GM20431 (cell line): Measurements from ENCODE around the gene PPP1R11.

Experiments
- in situ Hi-C: fragments of 300-500 bp; cut with MseI, MboI; formaldehyde crosslinking; loops from one replicate; pipeline ENCODE4 v1.15.0; 2020; ENCODE audit warnings: low sequenced_read_pairs; ENCODE audit not compliant: unreplicated experiment

Gene PPP1R11

DNA sequence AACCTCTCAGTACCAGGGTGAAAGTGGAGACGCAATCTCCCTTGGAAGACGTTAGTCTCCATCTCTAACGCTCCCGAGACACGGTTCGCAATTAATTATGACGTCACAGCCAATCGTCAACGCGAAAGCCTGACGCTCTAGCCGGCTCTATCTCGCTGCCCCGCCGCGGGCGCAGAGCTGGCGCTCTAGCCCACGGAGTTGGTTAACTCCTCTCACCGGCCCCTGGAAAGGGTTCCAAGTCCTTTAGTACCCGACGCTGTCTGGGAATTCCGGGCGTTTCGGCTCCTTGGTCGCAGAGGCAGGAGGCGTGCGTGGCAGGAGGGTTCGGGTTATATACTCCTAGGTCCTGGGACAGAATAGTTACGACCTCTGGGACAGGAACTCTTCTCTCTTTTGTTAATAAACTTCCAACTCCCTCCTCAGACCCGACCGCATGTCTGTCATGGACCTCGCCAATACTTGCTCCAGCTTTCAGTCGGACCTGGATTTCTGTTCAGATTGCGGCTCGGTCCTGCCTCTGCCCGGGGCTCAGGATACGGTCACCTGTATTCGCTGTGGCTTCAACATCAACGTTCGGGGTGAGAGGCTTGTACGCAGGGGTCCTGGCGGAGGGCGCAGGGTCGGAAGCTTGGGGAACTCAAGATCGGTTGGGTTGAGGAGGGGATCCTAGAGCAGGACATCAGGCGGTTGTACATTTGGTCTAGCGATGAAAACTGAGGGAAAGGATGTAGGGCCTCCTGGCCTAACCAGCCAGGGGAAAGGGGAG is 5.7 kb upstream of the PPP1R11 start, which contains the start of gene POLR1H:
Gene POLR1H (plus strand): TSS at position 174 of the 766 bp plus-strand sequence. CDS start 260 bp downstream, at position 434.
- in situ Hi-C loops = no loop called here

DNA sequence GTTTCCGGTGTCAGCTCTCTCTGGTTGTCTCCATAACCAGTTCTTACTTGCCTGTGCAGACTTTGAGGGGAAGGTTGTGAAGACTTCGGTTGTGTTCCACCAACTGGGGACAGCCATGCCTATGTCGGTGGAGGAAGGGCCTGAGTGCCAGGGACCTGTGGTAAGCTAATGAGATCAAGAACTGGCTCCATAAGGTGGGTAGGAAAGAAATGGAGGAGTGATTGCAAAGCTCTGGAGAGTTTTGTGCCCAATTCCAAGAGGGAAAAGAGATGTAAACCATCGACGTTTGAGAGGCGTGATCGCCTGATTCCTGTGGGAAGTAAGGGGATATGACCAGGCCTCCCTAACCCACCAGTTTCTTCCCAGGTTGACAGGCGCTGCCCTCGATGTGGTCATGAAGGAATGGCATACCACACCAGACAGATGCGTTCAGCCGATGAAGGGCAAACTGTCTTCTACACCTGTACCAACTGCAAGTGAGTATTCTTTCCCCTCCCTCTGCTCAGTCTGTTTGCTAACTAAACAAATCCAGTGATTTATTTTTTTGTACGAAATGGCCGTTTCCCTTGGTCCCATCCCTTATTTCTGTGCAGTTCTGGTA is 5.0 kb upstream of the PPP1R11 start:
- in situ Hi-C loops = no loop called here

GRCh38 chr6:30062471-30063178 is 4.4 kb upstream of the PPP1R11 start:
- in situ Hi-C loops = no loop called here

- in situ Hi-C loops = no loop called here
These were observed 3.7 kb upstream of the PPP1R11 start for GRCh38 chr6:30063315-30063714.

DNA sequence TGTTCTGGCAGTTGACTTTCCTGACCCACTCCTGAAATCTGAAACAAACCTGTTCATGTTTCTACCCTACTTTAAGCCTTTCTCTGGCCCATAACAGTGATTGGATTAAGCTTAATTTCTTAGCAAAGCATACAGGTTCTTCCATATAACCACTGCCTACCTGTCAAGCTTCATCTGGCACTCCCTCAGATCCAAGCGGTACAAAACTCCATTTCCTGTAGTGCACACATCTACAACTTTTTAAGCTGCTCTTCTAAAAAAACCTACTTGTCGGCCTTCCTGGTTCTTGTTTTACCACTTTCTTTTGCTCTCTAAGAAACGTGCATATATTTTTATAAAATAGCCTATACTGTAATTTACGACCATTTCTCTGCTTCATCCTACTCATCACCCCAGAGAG is 916 bp upstream of the PPP1R11 start:
- in situ Hi-C loops = no loop called here

DNA sequence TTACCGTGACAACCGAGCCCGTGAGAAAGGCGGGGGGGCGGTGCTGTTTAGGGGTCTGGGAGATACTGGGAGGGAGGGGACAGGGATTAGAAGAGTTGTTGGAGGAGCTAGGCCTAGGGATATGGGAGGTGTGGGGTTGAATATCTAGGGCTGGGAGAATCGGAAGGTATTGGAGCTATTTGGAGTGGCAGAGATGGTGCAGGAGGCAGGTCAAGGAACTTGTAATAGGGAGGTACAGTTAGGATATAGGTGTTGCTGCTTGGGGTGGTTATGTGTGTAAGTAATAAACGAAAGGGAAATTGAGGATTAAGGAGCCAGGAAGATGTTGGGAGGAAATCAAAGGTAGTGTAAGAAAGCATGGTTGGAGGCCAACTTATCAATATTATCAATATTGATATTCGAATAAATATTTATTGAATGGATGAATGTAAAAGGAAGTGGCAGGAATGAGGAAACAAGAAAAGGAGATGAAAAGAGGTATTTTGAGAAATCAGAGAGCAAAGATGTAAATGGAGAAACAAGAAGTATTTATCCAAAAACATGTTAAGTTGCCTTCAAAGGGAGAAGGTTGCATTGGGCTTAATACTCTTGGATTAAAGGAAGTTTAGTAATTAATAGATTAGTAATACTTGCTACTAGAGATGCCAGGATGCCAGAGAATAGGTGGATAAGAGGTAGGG is 602 bp downstream of the PPP1R11 start:
- in situ Hi-C loops = no loop called here

GRCh38 chr6:30071081-30071818 is 4.3 kb downstream of the PPP1R11 start:
- in situ Hi-C loops = no loop called here

DNA sequence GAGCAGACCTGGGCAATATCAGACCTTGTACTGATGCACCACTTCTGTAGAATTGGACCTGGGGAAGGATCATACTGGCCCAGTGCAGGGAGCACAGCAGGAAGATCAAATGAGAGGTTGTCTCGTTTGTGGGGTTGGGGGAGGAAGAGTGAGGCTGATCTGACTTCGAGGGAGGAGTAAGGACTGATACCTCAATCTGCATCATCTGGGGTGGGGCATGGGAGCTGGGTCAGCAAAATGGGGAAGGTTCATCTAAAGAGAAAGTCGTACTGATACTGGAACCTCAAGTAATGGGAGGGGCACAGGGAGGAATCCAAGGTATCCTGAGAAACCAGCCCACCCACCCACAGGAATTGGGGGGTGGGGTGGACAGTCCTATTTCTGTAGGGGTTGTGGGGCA is 4.9 kb downstream of the PPP1R11 start:
- in situ Hi-C loops = no loop called here

- in situ Hi-C loops = no loop called here
These were observed 6.7 kb downstream of the PPP1R11 start for GRCh38 chr6:30073489-30074235.

DNA sequence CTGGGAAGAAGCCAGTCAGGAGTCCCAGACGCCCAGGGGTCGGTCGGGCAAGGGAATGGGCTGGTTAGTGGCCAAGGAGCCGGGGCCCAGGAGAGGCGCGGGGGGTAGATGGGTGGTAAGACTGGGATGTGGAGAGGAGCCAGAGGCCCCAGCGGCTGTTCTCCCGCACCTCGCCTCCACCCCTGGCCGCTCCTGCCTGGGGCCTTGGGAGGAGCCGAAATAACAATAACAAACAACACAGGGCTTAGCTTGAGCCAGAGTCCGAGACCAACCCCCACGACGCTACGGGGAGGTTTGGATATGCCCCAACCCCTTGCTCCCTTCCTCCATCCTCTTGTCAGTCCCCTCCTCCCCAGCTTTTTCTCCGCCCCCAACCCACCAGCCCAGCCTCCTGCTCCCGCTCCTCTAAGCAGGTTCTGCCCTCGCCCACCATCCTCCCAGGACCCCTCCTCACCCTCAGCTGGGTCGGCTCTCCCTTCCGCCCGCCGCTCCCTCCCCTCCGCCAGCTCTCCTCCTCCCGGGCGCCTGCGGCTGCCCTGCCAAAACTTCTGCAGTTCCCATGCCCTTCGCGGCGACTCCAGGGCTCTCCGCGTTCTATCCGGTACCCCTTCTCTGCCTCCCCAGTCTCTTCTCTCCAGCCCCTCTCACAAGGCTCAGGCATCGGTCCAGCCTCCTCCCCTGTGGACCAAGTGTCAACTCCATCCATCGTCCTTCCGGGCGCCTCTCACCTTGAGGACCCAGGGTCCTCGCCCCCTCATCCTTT is 7.5 kb downstream of the PPP1R11 start:
- in situ Hi-C loops = no loop called here

DNA sequence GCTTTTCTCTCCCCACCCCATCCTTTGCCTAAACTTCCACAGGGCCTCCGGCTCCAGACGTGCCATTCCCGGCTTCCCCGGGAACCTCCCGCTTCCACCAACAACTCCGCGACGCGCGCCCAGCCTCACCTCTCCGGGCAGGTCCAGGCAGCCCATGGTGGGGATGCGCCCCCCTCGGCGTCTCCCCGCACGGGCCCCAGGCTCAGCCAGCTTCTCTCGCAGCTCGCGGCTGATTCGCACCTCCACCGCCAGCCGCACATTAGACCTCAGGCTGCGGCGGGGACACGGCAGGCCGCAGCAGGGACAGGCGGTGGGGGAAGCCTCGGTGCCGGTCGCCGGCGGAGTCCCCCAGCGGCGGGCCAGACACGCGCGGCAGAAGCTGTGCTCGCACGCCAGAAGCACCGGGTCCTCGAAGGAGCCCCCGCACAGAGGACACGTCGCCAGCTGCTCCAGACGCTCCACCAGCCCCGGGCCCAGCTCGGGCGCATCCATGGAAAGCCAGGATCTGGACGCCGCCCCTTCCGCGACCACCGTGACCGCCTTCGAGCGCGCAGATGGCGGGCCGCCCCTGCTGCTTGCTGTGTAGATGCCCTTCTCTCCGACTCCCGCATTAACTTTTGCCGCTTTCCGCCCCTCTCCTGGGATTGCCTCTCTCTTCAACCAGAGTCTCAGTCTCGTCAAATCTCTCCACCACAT is 8.2 kb downstream of the PPP1R11 start, which contains the start of gene RNF39:
Gene RNF39 (minus strand): TSS at position 676 of the 696 bp plus-strand sequence. CDS start 184 bp downstream, at position 492.
- in situ Hi-C loops = no loop called here

- in situ Hi-C loops = no loop called here
These were observed 9.1 kb downstream of the PPP1R11 start for GRCh38 chr6:30075790-30076732.

- in situ Hi-C loops = no loop called here
These were observed 10.2 kb downstream of the PPP1R11 start for GRCh38 chr6:30077218-30077617.

DNA sequence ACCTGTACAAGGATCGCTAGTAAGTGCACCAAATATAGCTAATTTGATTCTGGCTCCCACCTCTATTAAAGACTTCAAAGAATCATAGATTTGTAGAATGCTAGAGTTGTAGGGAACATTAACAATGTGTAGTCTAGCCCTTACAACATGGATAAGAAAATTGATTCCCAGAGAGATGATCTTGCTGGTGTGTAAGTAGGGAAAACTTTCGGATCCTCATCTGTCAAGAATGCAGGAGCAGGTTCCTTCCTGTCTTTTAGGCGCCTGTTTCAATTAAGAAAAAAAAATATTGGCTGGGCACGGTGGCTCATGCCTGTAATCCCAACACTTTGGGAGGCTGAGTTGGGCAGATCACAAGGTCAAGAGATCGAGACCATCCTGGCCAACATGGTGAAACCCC is 20.9 kb downstream of the PPP1R11 start:
- in situ Hi-C loops = no loop called here

- in situ Hi-C loops = no loop called here
These were observed 24.8 kb downstream of the PPP1R11 start for GRCh38 chr6:30091577-30092381.
